ENCODE results near the gene SLC35F4. TPM values are rescaled to one million over a fixed set of nuclear protein-coding genes. Genes with fewer than 3 reads are reported as not detected.

The SLC35F4 gene
- not detected in 2 replicates for total RNA-seq

DNA sequence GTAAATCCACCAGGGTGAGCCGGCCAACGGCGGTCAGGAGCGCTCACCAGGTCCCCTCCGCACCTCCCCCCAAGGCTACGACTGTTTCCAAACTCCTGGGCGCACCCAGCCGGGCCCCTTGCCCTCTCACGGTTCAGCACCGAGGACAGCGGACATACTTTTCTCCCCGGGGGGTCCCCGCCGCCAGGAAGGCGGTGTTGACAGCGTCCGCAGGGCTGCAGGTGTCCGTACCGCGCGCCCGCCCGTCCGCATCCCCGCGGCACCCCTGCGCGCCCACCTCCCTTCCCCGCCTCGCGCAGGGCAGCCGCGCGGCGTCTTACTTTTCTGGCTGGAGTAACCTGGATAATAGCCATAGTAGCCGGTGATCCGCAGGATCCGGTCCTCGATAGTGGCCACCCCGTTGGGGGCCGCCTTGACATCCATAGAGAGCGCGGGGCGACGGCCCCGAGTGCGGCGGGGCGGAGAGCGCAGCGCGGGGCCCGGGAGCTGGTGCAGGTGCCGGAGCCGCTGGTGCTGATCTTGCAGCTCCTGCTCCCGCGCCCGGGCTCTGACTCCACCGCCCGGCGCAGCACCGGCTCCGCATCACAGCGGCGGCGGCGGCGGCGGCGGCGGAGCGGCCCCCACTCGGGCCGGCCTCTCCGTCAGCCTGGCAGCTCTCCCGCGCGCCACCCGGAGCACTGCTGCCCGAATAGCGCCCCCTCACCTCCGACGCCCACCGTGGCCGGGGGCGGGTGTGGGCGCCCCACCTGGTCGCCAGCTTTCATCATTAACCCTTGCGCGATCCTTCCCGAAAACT lies at the start of gene SLC35F4:
SLC35F4 (minus strand) TSS at position 690 of the 796 bp plus-strand sequence.
- Histone ChIP-seq H3K4me3 (ENCODE audit: low read depth, low read length) (peak within 1 kb of the TSS; percentile 47), H3K36me3 (ENCODE audit: control insufficient read depth, insufficient read depth, low read length) (no peaks in the 10 kb centered on the region), H3K27me3 (ENCODE audit: control insufficient read depth, insufficient read depth, low read length) (peaks cover 11% of the 10 kb centered on the region)
- no peak for TF ChIP-seq CTCF (IDR thresholded peaks at IDR 0.05; ENCODE audit: insufficient read depth, low read length, poor library complexity, severe bottlenecking)
- no peak for DNase-seq (ENCODE audit: low read depth)

- no peak for DNase-seq (ENCODE audit: low read depth)
- Histone ChIP-seq H3K36me3 (ENCODE audit: control insufficient read depth, insufficient read depth, low read length) (no peaks in the 10 kb centered on the region), H3K4me3 (ENCODE audit: low read depth, low read length) (no peak overlapping the region), H3K27me3 (ENCODE audit: control insufficient read depth, insufficient read depth, low read length) (no peaks in the 10 kb centered on the region)
- TF ChIP-seq CTCF (IDR thresholded peaks at IDR 0.05; ENCODE audit: insufficient read depth, low read length, poor library complexity, severe bottlenecking): no peak
These were observed 43.7 kb upstream of the SLC35F4 start for GRCh38 chr14:57909626-57910025.

GRCh38 chr14:57903954-57904353 lies 38.1 kb upstream of the SLC35F4 start:
- Histone ChIP-seq H3K36me3 (ENCODE audit: control insufficient read depth, insufficient read depth, low read length) (no peaks in the 10 kb centered on the region), H3K4me3 (ENCODE audit: low read depth, low read length) (no peak overlapping the region), H3K27me3 (ENCODE audit: control insufficient read depth, insufficient read depth, low read length) (no peaks in the 10 kb centered on the region)
- no peak for DNase-seq (ENCODE audit: low read depth)
- no peak for TF ChIP-seq CTCF (IDR thresholded peaks at IDR 0.05; ENCODE audit: insufficient read depth, low read length, poor library complexity, severe bottlenecking)

DNA sequence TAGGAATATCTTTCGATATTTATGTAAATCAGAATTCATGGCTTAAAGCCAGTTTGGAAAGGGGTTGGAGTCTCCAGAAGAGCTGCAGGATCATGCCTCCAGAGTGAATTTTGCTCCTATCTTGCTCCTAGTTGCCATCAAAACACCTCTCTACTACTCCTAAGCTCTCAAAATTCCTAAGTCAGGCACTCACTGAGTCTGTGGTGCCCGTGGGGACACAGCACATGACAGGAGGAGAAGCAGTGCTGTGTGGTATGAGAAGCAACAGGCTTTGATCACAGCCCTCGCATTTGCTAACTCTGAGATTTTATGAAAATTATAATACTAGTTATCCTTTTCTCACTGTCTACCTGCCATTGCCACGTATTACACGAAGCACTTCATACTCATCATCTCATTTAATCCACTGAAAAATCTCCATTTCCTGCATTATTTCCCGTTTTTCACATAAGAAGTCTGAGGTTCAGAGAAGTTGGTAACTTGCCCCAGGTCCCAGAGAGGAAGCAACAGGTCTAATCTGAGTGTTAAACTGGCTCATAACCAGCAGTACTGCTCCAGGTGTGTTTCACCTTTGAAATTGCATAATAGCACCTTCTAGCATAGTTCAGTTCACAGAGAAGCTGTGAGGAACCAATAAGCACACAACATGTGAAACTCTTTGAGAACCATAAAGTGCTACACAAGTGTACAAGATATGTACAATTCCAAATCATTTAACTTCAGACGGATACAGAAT lies 33.1 kb upstream of the SLC35F4 start:
- no peak for TF ChIP-seq CTCF (IDR thresholded peaks at IDR 0.05; ENCODE audit: insufficient read depth, low read length, poor library complexity, severe bottlenecking)
- H3K4me3 ChIP-seq (ENCODE audit: low read depth, low read length): no peak overlapping the region
- H3K36me3 ChIP-seq (ENCODE audit: control insufficient read depth, insufficient read depth, low read length): no peaks in the 10 kb centered on the region
- DNase-seq (ENCODE audit: low read depth): no peak
- no peaks in the 10 kb centered on the region for H3K27me3 ChIP-seq (ENCODE audit: control insufficient read depth, insufficient read depth, low read length)

- no peak for DNase-seq (ENCODE audit: low read depth)
- no peaks in the 10 kb centered on the region for H3K27me3 ChIP-seq (ENCODE audit: control insufficient read depth, insufficient read depth, low read length)
- no peak for TF ChIP-seq CTCF (IDR thresholded peaks at IDR 0.05; ENCODE audit: insufficient read depth, low read length, poor library complexity, severe bottlenecking)
- no peak overlapping the region for H3K4me3 ChIP-seq (ENCODE audit: low read depth, low read length)
- no peaks in the 10 kb centered on the region for H3K36me3 ChIP-seq (ENCODE audit: control insufficient read depth, insufficient read depth, low read length)
These were observed 31.4 kb upstream of the SLC35F4 start for GRCh38 chr14:57897144-57897748.

Data from kidney epithelial cell (primary cell).